ENCODE data around the gene FOXO3. TPM values are rescaled to one million over a fixed set of nuclear protein-coding genes. Genes with fewer than 3 reads are reported as not detected.

FOXO3 gene
- total and polyA plus RNA-seq, 2 experiments from 2014 or later: 20.2 to 20.8 TPM

- Histone ChIP-seq H3K4me3 (no peak overlapping the region), H3K27me3 (no peaks in the 10 kb centered on the region), H3K36me3 (no peaks in the 10 kb centered on the region), H3K9me3 (ENCODE audit: low read depth) (no peaks in the 10 kb centered on the region), H3K4me1 (ENCODE audit: low read depth) (peaks cover 56% of the 10 kb centered on the region), H3K27ac (peak overlapping the region; percentile 83)
- DNase-seq (ENCODE audit: low read depth in 1 of 2, low spot score in 1 of 2): peak; percentile 71 to 88
- TF ChIP-seq, protein P1, sequence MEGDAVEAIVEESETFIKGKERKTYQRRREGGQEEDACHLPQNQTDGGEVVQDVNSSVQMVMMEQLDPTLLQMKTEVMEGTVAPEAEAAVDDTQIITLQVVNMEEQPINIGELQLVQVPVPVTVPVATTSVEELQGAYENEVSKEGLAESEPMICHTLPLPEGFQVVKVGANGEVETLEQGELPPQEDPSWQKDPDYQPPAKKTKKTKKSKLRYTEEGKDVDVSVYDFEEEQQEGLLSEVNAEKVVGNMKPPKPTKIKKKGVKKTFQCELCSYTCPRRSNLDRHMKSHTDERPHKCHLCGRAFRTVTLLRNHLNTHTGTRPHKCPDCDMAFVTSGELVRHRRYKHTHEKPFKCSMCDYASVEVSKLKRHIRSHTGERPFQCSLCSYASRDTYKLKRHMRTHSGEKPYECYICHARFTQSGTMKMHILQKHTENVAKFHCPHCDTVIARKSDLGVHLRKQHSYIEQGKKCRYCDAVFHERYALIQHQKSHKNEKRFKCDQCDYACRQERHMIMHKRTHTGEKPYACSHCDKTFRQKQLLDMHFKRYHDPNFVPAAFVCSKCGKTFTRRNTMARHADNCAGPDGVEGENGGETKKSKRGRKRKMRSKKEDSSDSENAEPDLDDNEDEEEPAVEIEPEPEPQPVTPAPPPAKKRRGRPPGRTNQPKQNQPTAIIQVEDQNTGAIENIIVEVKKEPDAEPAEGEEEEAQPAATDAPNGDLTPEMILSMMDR (IDR thresholded peaks at IDR 0.05; ENCODE audit: low read depth, low read length): no peak
Measured at GRCh38 chr6:108589244-108589791, 28.6 kb downstream of the FOXO3 start.

- TF ChIP-seq, protein P1 (IDR thresholded peaks at IDR 0.05; ENCODE audit: low read depth, low read length): no peak
- H3K9me3 ChIP-seq (ENCODE audit: low read depth): no peaks in the 10 kb centered on the region
- H3K27me3 ChIP-seq: no peaks in the 10 kb centered on the region
- DNase-seq (ENCODE audit: low read depth in 1 of 2, low spot score in 1 of 2): no peak
- H3K27ac ChIP-seq: no peak overlapping the region
- H3K4me1 ChIP-seq (ENCODE audit: low read depth): peaks cover 47% of the 10 kb centered on the region
- H3K36me3 ChIP-seq: no peaks in the 10 kb centered on the region
- H3K4me3 ChIP-seq: no peak overlapping the region
Measured at GRCh38 chr6:108591040-108591816, 30.5 kb downstream of the FOXO3 start.

DNA sequence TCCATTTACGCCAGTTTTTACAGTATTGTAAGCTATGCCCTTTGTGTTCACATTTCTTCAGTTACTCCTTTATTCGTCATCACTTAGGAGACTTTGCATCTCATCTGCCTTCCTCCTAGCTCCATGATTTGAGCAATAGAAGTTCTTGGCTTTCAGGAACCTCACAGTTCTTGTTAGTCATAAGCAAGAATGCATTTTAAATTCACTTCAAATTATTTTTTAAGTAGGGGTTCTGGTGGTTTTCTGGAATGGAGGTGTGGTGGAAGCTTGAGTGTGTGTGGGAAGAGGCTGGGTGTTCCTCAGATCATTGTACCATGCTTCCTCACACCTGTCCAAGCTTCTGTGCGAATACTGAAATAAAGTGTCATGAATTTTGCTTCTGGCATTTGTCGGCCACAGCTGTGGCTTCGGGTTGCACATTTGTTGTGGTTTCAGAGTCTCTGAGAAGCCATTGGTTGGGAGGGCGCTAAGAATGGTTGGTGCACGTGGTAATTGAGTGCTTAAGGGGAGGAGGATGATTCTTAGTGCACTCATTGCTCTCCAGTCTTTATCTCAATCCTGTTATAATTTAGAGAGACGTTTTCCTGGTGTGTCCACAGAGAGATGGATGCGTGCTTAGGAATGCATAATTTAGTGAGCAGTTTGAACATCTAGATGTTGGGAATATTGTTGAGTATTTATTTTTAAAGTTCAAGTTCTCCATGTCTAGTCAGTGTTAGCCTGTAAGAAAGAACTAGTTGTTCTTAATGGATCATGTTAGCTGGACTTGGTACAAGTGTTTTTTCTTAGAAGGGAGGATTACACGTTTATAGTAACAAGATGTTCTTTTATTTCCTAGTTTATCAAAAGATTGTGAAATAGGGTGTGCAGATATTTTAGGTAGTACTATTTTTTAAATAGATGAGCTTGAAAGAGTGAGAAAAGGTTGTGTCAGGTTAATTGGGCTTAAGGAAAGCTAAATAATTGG is 31.9 kb downstream of the FOXO3 start:
- Histone ChIP-seq H3K27ac (no peak overlapping the region), H3K4me1 (ENCODE audit: low read depth) (peaks cover 51% of the 10 kb centered on the region), H3K9me3 (ENCODE audit: low read depth) (no peaks in the 10 kb centered on the region), H3K36me3 (no peaks in the 10 kb centered on the region), H3K27me3 (no peaks in the 10 kb centered on the region), H3K4me3 (no peak overlapping the region)
- TF ChIP-seq, protein P1 (IDR thresholded peaks at IDR 0.05; ENCODE audit: low read depth, low read length): no peak
- peak in 1 of 2 donors; percentile 66 for DNase-seq (ENCODE audit: low read depth in 1 of 2, low spot score in 1 of 2)

GRCh38 chr6:108594151-108594550 is 33.4 kb downstream of the FOXO3 start:
- Histone ChIP-seq H3K27ac (no peak overlapping the region), H3K9me3 (ENCODE audit: low read depth) (no peaks in the 10 kb centered on the region), H3K36me3 (no peaks in the 10 kb centered on the region), H3K4me3 (no peak overlapping the region), H3K4me1 (ENCODE audit: low read depth) (peaks cover 45% of the 10 kb centered on the region), H3K27me3 (no peaks in the 10 kb centered on the region)
- TF ChIP-seq, protein P1 (IDR thresholded peaks at IDR 0.05; ENCODE audit: low read depth, low read length): no peak
- DNase-seq (ENCODE audit: low read depth in 1 of 2, low spot score in 1 of 2): no peak

DNA sequence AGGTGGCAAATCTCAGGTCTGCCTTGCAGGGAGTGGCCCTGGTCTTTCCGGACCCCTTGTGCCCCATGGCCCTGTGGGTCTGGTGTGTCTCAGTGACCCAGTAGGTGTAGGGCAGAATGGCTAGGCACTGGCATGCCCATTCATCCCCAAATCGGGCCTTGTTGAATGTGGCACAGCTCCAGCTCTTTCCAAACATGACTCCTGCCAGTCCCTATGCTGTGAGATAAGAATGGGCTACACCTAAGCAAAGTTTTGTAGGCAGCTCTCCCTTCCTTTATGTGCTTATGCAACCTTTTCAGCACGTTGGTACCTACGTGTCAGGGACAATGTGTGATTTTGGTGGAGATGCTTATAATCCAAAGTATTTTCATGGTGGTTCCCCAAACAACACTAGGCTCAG is 33.9 kb downstream of the FOXO3 start:
- H3K27ac ChIP-seq: no peak overlapping the region
- H3K9me3 ChIP-seq (ENCODE audit: low read depth): no peaks in the 10 kb centered on the region
- DNase-seq (ENCODE audit: low read depth in 1 of 2, low spot score in 1 of 2): no peak
- peaks cover 40% of the 10 kb centered on the region for H3K4me1 ChIP-seq (ENCODE audit: low read depth)
- H3K36me3 ChIP-seq: no peaks in the 10 kb centered on the region
- TF ChIP-seq, protein P1 (IDR thresholded peaks at IDR 0.05; ENCODE audit: low read depth, low read length): no peak
- no peak overlapping the region for H3K4me3 ChIP-seq
- H3K27me3 ChIP-seq: no peaks in the 10 kb centered on the region

Data from cardiac muscle cell (in vitro differentiated cells and primary cell).